Activated CD4-positive, alpha-beta T cell treated with anti-CD3 and anti-CD28 coated beads, Interleukin-2, amount 10 ng/mL, durations not matched to agents 24 days and 14 days (primary cell): ENCODE results near the gene LRP6. TPM values are rescaled to one million over a fixed set of nuclear protein-coding genes. Genes with fewer than 3 reads are reported as not detected.

Experiments
- DNase-seq: peaks from one replicate; pipeline ENCODE4 v3.0.0; 2022
- H3K27ac Mint-ChIP-seq: one replicate; pipeline ENCODE4 v1.8.0; 2022; ENCODE audit warnings: mild to moderate bottlenecking, mixed read lengths
- H3K27me3 Mint-ChIP-seq: one replicate; pipeline ENCODE4 v1.8.0; 2022; ENCODE audit warnings: mixed read lengths
- H3K36me3 Mint-ChIP-seq: one replicate; pipeline ENCODE4 v1.8.0; 2022; ENCODE audit warnings: low read depth, mild to moderate bottlenecking, mixed read lengths
- H3K4me1 Mint-ChIP-seq: one replicate; pipeline ENCODE4 v1.8.0; 2021; ENCODE audit warnings: mixed read lengths
- H3K4me3 Mint-ChIP-seq: one replicate; pipeline ENCODE4 v1.8.0; 2022; ENCODE audit warnings: mild to moderate bottlenecking, moderate library complexity, mixed read lengths
- H3K9me3 Mint-ChIP-seq: one replicate; pipeline ENCODE4 v1.8.0; 2021; ENCODE audit warnings: mixed read lengths
- intact Hi-C: fragments of 100-400 bp; cut with micrococcal nuclease; formaldehyde crosslinking; loops from one replicate; pipeline ENCODE4 v1.15.1; 2023
- total RNA-seq: library from RNA; stranded (reverse); gene quantifications from 2 replicates; pipeline ENCODE4 v1.2.3, GENCODE V29; 2022

LRP6 gene
- total RNA-seq, 1 donor from 2014 or later, result 8.4 TPM

- Mint-ChIP-seq H3K4me1 (peaks cover 4% of the 10 kb centered on the region), H3K27me3 (peaks cover 29% of the 10 kb centered on the region), H3K4me3 (no peak overlapping the region), H3K36me3 (no peaks in the 10 kb centered on the region), H3K9me3 (no peaks in the 10 kb centered on the region), H3K27ac (no peak overlapping the region)
- no peak for DNase-seq
- intact Hi-C loops, result no loop called here
Measured at GRCh38 chr12:12216349-12217017, 50.4 kb downstream of the LRP6 start.

- H3K4me3 Mint-ChIP-seq, result no peak overlapping the region
- intact Hi-C loops, result no loop called here
- no peaks in the 10 kb centered on the region for H3K9me3 Mint-ChIP-seq
- DNase-seq, result no peak
- H3K27me3 Mint-ChIP-seq, result peaks cover 29% of the 10 kb centered on the region
- peaks cover 9% of the 10 kb centered on the region for H3K4me1 Mint-ChIP-seq
- no peaks in the 10 kb centered on the region for H3K36me3 Mint-ChIP-seq
- H3K27ac Mint-ChIP-seq, result no peak overlapping the region
Measured at GRCh38 chr12:12214635-12215131, 52.2 kb downstream of the LRP6 start.

GRCh38 chr12:12214201-12214600 lies 52.6 kb downstream of the LRP6 start:
- intact Hi-C loops, result no loop called here
- Mint-ChIP-seq H3K27ac (no peak overlapping the region), H3K36me3 (no peaks in the 10 kb centered on the region), H3K27me3 (peaks cover 28% of the 10 kb centered on the region), H3K4me1 (peaks cover 9% of the 10 kb centered on the region), H3K4me3 (no peak overlapping the region), H3K9me3 (no peaks in the 10 kb centered on the region)
- no peak for DNase-seq

GRCh38 chr12:12212769-12213168 lies 54.1 kb downstream of the LRP6 start:
- Mint-ChIP-seq H3K4me1 (peaks cover 7% of the 10 kb centered on the region), H3K27ac (no peak overlapping the region), H3K9me3 (no peaks in the 10 kb centered on the region), H3K4me3 (no peak overlapping the region), H3K36me3 (no peaks in the 10 kb centered on the region), H3K27me3 (peaks cover 33% of the 10 kb centered on the region)
- no peak for DNase-seq
- intact Hi-C loops, result no loop called here

- peak; percentile 64 for DNase-seq
- Mint-ChIP-seq H3K9me3 (no peaks in the 10 kb centered on the region), H3K4me3 (no peak overlapping the region), H3K27ac (no peak overlapping the region), H3K27me3 (peaks cover 36% of the 10 kb centered on the region), H3K36me3 (no peaks in the 10 kb centered on the region), H3K4me1 (peaks cover 6% of the 10 kb centered on the region)
- intact Hi-C loops, result no loop called here
Measured at GRCh38 chr12:12210983-12211382, 55.9 kb downstream of the LRP6 start.

- Mint-ChIP-seq H3K9me3 (no peaks in the 10 kb centered on the region), H3K27ac (no peak overlapping the region), H3K4me3 (no peak overlapping the region), H3K4me1 (peaks cover 6% of the 10 kb centered on the region), H3K27me3 (peaks cover 35% of the 10 kb centered on the region), H3K36me3 (no peaks in the 10 kb centered on the region)
- intact Hi-C loops, result no loop called here
- DNase-seq, result no peak
Measured at GRCh38 chr12:12210416-12210815, 56.4 kb downstream of the LRP6 start.

- H3K9me3 Mint-ChIP-seq, result no peaks in the 10 kb centered on the region
- peaks cover 31% of the 10 kb centered on the region for H3K27me3 Mint-ChIP-seq
- intact Hi-C loops, result no loop called here
- DNase-seq, result no peak
- H3K4me1 Mint-ChIP-seq, result peaks cover 5% of the 10 kb centered on the region
- no peak overlapping the region for H3K4me3 Mint-ChIP-seq
- H3K36me3 Mint-ChIP-seq, result no peaks in the 10 kb centered on the region
- H3K27ac Mint-ChIP-seq, result no peak overlapping the region
Measured at GRCh38 chr12:12209675-12210074, 57.2 kb downstream of the LRP6 start.

GRCh38 chr12:12209043-12209442 lies 57.8 kb downstream of the LRP6 start:
- Mint-ChIP-seq H3K27me3 (peaks cover 31% of the 10 kb centered on the region), H3K9me3 (no peaks in the 10 kb centered on the region), H3K27ac (no peak overlapping the region), H3K36me3 (no peaks in the 10 kb centered on the region), H3K4me1 (peaks cover 4% of the 10 kb centered on the region), H3K4me3 (no peak overlapping the region)
- intact Hi-C loops, result no loop called here
- no peak for DNase-seq

GRCh38 chr12:12207746-12208145 lies 59.1 kb downstream of the LRP6 start:
- H3K9me3 Mint-ChIP-seq, result no peaks in the 10 kb centered on the region
- H3K27me3 Mint-ChIP-seq, result peaks cover 31% of the 10 kb centered on the region
- peaks cover 4% of the 10 kb centered on the region for H3K4me1 Mint-ChIP-seq
- no peaks in the 10 kb centered on the region for H3K36me3 Mint-ChIP-seq
- no peak for DNase-seq
- intact Hi-C loops, result no loop called here
- H3K4me3 Mint-ChIP-seq, result no peak overlapping the region
- H3K27ac Mint-ChIP-seq, result no peak overlapping the region

- no peak for DNase-seq
- intact Hi-C loops, result no loop called here
- H3K9me3 Mint-ChIP-seq, result no peaks in the 10 kb centered on the region
- no peaks in the 10 kb centered on the region for H3K36me3 Mint-ChIP-seq
- peaks cover 31% of the 10 kb centered on the region for H3K27me3 Mint-ChIP-seq
- H3K4me3 Mint-ChIP-seq, result no peak overlapping the region
- no peak overlapping the region for H3K27ac Mint-ChIP-seq
- peaks cover 4% of the 10 kb centered on the region for H3K4me1 Mint-ChIP-seq
Measured at GRCh38 chr12:12206776-12207388, 60.0 kb downstream of the LRP6 start.

GRCh38 chr12:12202747-12203146 lies 64.1 kb downstream of the LRP6 start:
- intact Hi-C loops, result no loop called here
- DNase-seq, result no peak
- Mint-ChIP-seq H3K36me3 (peaks cover 3% of the 10 kb centered on the region), H3K4me3 (no peak overlapping the region), H3K27ac (no peak overlapping the region), H3K9me3 (peaks cover 10% of the 10 kb centered on the region), H3K4me1 (peaks cover 5% of the 10 kb centered on the region), H3K27me3 (peaks cover 19% of the 10 kb centered on the region)

GRCh38 chr12:12202105-12202504 lies 64.7 kb downstream of the LRP6 start:
- Mint-ChIP-seq H3K27ac (no peak overlapping the region), H3K36me3 (peaks cover 3% of the 10 kb centered on the region), H3K4me1 (peaks cover 5% of the 10 kb centered on the region)

GRCh38 chr12:12201274-12201758 lies 65.5 kb downstream of the LRP6 start:
- DNase-seq, result no peak
- intact Hi-C loops, result loop anchor here (1.0 kb wide), 1 partner anchor 29 kb away; no protein-coding TSS in a partner anchor
- peaks cover 5% of the 10 kb centered on the region for H3K4me1 Mint-ChIP-seq

More at GRCh38 chr12:12202105-12202504, 64.7 kb downstream of the LRP6 start:
- Mint-ChIP-seq H3K9me3 (peaks cover 14% of the 10 kb centered on the region), H3K4me3 (no peak overlapping the region), H3K27me3 (peaks cover 16% of the 10 kb centered on the region)
- intact Hi-C loops, result no loop called here
- DNase-seq, result no peak

GRCh38 chr12:12200363-12200762 lies 66.5 kb downstream of the LRP6 start:
- peaks cover 3% of the 10 kb centered on the region for H3K36me3 Mint-ChIP-seq
- peaks cover 5% of the 10 kb centered on the region for H3K4me1 Mint-ChIP-seq
- H3K27ac Mint-ChIP-seq, result no peak overlapping the region
- H3K4me3 Mint-ChIP-seq, result no peak overlapping the region
- intact Hi-C loops, result no loop called here
- H3K9me3 Mint-ChIP-seq, result peaks cover 24% of the 10 kb centered on the region
- no peak for DNase-seq
- H3K27me3 Mint-ChIP-seq, result peaks cover 27% of the 10 kb centered on the region

More at GRCh38 chr12:12201274-12201758, 65.5 kb downstream of the LRP6 start:
- H3K4me3 Mint-ChIP-seq, result no peak overlapping the region
- peaks cover 21% of the 10 kb centered on the region for H3K9me3 Mint-ChIP-seq
- peaks cover 23% of the 10 kb centered on the region for H3K27me3 Mint-ChIP-seq
- H3K36me3 Mint-ChIP-seq, result peaks cover 3% of the 10 kb centered on the region
- H3K27ac Mint-ChIP-seq, result no peak overlapping the region
